NCI-H2107 treated with DMSO at 0.1 percent for 48 hours (cell line): ENCODE measurements around the gene LSM14B.

ENCODE experiments used
- DNase-seq: peaks from one replicate; lab custom pipeline; 2025; ENCODE audit not compliant: unreplicated experiment; lab: John Stamatoyannopoulos, UW

The LSM14B gene

GRCh38 chr20:62132421-62132820, 10.1 kb downstream of the LSM14B start:
- no peak for DNase-seq

GRCh38 chr20:62133051-62133845, 11.0 kb downstream of the LSM14B start:
- DNase-seq = no peak

DNA sequence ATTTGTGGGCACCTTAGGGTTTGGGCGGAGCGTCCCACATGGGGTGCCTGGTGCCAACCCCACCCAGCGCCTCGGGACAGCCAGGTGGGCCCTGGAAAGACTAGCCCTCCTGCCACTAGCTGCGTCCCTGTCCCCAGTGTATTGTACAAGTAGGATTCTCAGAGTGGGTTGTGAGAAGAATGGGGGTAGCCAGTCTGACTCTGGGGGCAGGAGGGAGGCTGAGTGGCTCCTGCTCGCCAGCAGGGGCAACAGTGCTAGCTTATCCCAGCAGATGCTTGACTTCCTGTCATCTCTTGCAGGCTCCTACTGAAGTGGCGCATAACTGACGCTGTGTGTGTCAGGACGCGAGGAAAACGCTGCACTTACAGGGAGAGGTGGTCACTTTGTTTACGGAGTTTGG, 11.6 kb downstream of the LSM14B start:
- DNase-seq = no peak

GRCh38 chr20:62134735-62135231, 12.5 kb downstream of the LSM14B start:
- no peak for DNase-seq

- no peak for DNase-seq
Measured at GRCh38 chr20:62135573-62136266, 13.4 kb downstream of the LSM14B start.

DNA sequence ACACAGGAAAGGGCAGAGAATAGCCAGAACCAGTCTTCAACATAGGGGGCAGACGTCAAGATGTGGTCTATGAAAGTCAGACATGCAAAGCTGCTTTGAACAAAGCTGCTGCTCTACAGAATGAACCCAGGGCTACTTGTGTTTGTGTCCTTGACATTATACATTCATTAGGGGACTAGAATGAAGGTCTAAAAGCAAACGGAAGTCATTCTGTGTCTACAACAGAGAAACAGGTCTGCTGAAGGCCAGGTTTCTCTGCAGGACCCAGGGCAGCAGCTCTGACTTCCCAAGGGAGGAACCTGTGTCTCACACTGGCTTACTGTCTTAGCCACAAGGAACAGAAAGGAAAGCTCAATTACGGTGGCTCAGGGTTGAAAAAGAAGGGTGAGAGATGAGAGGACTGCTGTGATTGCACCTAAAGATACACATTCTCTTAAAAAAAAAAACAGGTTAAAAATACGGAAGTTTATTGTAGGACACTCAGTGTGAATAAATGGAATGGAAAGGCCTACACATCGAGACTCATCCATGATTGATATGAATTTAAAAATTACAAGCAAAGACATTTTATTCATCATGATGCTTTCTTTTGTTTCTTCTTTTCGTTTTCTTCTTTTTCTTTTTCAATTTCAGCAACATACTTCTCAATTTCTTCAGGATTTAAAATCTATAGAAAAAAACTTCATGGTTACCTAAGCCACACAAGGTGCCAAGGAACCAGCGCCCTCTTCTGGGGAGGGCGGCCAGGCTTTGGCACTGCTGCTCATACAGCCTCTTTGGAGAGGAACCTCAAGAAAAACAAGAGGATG, 14.2 kb downstream of the LSM14B start:
- peak; percentile 30 for DNase-seq

GRCh38 chr20:62137092-62137384, 14.8 kb downstream of the LSM14B start:
- no peak for DNase-seq

DNA sequence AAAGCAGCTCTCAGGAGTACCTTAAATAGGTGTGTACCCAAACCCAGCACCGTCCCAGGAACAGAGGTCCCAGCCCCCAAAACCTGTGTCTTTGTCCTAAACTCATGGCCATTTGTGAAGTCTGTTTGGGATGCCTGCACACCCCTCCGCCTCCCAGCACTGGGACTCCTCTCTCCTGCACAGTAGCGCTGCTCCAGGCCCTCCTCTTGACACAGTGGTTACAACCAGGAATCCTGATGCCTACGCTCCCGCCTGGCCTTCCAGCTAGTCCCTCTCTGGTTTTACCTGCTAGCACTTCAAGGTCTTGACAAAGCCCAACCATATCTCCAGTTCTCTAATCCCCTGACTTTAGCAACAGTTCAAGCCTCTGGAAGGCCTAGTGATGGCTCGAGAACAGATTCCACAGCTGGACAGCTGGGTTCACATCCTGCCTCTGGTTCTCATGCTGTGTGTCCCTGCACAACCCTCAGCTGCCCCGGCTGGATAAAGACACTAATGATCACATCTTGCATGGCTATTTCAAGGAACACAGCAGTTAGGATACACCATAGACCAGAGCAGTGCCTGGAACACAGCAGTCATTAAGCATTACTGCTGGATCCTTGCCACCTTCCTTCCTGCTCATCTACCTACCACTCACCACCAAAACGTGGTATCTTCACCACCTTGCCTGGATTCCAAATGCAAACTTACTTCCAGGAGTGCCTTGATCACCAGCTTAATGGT, 15.4 kb downstream of the LSM14B start:
- no peak for DNase-seq

DNA sequence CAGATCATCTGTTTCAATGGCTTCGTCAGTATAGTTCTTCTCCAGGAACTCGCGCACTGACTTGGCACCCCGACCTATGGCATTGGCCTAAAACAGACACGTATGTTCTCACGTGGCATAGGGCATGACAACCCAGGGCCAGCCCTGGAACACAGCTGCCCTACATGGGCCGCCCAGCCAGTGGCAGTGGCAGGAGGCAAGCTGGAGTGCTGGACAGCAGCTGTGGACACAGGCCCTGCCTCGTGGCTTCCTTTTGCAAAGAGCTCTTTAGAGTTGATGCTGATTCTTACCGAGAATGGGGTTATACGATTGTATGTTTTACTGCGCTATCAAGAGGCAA, 15.9 kb downstream of the LSM14B start:
- DNase-seq = no peak

DNA sequence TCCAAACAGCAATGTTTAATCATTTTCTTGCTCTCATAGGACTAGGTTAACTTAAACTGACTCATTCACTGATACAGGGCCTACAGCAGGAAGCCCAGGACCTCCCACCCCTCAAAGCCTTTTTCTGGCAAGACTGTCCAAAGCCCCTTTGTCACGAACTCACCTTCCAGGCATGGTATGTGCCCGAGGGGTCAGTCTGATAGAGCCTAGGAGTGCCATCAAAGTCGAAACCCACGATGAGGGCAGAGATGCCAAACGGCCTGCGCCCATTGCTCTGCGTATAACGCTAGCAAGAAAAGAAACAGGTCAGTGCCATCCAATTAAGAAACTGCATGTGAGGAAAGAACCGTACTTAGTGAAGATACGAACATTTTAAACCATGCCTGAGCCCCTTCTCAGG, 16.6 kb downstream of the LSM14B start:
- no peak for DNase-seq

DNA sequence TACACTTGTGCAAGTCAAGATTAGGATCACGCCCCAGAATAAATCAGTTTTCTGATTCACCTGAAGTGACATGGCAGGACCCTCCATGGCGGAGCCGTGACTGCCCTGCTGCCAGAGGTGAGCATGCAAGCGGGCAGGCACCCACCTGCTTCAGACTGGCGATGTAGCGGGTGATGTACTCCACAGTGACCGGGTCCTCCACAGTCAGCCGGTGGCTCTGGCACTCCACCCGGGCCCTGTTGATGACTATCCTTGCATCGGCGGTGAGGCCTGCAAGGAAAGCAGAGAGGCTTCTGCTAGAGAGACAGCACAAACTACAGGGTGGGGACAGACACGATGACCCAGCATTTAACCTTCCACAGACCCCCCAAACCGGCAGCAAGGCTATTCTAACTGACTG, 17.4 kb downstream of the LSM14B start:
- DNase-seq = no peak

DNA sequence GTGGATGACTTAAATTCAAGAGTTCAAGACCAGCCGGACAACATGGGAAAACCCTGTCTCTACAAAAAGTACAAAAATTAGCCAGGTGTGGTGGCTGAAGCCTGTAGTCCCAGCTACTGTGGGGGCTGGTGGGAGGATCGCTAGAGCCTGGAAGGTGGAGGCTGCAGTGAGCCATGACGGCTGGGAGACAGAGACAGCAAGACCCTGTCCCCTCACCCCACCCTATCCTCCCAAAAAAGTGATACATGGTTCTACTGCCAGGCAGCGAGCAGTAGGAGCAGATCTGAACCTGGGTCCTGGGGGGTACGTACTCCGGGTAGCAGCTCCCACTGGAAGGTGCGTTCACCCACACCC, 18.7 kb downstream of the LSM14B start:
- no peak for DNase-seq

- peak; percentile 44 for DNase-seq
Measured at GRCh38 chr20:62141397-62142251, 19.3 kb downstream of the LSM14B start.

- no peak for DNase-seq
Measured at GRCh38 chr20:62142252-62143080, 20.2 kb downstream of the LSM14B start.

DNA sequence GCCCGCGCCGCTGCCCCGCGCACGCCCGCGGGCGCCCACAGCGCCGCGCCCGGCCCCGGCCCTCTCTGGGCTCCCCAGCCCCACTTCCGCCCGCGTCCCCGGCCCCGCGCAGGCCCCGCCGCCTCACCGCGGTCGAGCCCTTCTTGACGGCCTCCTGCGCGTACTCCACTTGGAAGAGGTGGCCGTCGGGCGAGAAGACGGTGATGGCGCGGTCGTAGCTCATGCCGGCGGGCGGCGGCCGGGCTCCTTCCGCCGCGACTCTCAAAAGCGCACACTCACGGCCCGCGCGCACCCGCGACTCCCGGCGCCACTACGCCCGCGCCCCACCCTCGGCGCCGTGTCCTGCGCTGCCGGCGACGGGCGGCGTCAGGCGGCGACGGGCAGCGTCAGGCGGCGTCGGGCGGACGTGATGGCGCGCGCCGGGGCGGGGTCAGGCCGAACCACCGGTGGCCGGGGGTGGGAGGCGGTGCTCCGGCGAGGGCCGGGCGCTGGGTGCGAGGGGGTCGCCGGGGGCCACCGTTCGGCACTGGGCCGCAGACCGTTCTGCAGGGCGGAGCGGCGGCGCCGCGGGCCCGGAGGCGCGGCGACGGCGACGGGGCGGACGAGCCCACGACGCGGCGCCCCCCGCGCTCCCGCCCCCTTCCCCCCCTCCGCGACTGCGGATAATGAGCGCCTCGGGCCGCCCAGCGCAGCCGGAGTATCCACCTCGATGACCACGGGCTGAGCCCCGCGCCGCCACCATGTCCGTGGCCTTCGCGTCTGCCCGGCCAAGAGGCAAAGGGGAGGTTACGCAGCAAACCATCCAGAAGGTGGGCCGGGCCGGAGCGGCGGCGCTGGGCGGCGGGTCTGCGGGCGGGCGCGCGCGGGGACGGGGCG, 21.0 kb downstream of the LSM14B start, which contains the start of the genes PSMA7 and SS18L1:
Gene PSMA7 (minus strand): TSS at position 314 of the 876 bp plus-strand sequence. CDS start 91 bp downstream, at position 223.
Gene SS18L1 (plus strand): TSS at position 689 of the 876 bp plus-strand sequence. CDS start 52 bp downstream, at position 741.
- peak; percentile 28 for DNase-seq

- peak; percentile 12 for DNase-seq
Measured at GRCh38 chr20:62143957-62144825, 21.9 kb downstream of the LSM14B start.

DNA sequence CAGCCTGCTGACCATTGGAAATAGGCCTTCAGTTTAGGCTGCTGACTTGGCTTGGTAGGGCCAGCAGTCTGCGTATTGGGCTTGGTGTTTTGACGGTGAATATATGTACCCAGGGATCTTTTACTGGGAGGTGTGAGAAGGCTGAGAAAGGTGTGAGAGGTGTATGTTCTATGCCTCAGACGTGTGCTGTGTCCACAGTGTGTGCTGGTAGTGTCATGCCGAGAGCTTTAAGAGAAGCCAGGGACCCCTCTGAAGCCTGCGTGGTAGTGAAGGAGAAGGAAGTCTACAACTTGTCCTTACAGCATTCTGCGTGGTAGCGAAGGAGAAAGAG, 23.4 kb downstream of the LSM14B start:
- DNase-seq = no peak
